HK-2 (cell line): ENCODE results near the gene ARHGAP18.
"Not testable (repeated sequence)": the region's sequence is repeated elsewhere in the genome, so short reads cannot be mapped to it uniquely, and the experiment has no call there.

Experiments
- DNase-seq: peaks from one replicate; pipeline ENCODE4 v3.0.0-alpha.2; 2018; ENCODE audit not compliant: unreplicated experiment

The ARHGAP18 gene

GRCh38 chr6:129583866-129584265 is 126.1 kb downstream of the ARHGAP18 start:
- no peak for DNase-seq

GRCh38 chr6:129578315-129578714 is 131.7 kb downstream of the ARHGAP18 start:
- DNase-seq, result no peak

- no peak for DNase-seq
Measured at GRCh38 chr6:129577691-129578090, 132.3 kb downstream of the ARHGAP18 start.

- no peak for DNase-seq
Measured at GRCh38 chr6:129576456-129576855, 133.5 kb downstream of the ARHGAP18 start.

- DNase-seq, result no peak
Measured at GRCh38 chr6:129575378-129576118, 134.4 kb downstream of the ARHGAP18 start.

- DNase-seq, result not testable (repeated sequence)
Measured at GRCh38 chr6:129574605-129575004, 135.4 kb downstream of the ARHGAP18 start.

- not testable (repeated sequence) for DNase-seq
Measured at GRCh38 chr6:129570929-129571328, 139.0 kb downstream of the ARHGAP18 start.

- no peak for DNase-seq
Measured at GRCh38 chr6:129568015-129568414, 142.0 kb downstream of the ARHGAP18 start.

GRCh38 chr6:129567374-129567773 is 142.6 kb downstream of the ARHGAP18 start:
- peak; percentile 14 for DNase-seq

GRCh38 chr6:129565811-129566210 is 144.2 kb downstream of the ARHGAP18 start:
- DNase-seq, result no peak

GRCh38 chr6:129565366-129565765 is 144.6 kb downstream of the ARHGAP18 start:
- DNase-seq, result no peak

GRCh38 chr6:129558248-129558647 is 151.7 kb downstream of the ARHGAP18 start:
- no peak for DNase-seq

GRCh38 chr6:129555206-129555832 is 154.7 kb downstream of the ARHGAP18 start:
- no peak for DNase-seq

- DNase-seq, result no peak
Measured at GRCh38 chr6:129552413-129552812, 157.6 kb downstream of the ARHGAP18 start.

GRCh38 chr6:129551486-129551885 is 158.5 kb downstream of the ARHGAP18 start:
- DNase-seq, result no peak

GRCh38 chr6:129546702-129547101 is 163.3 kb downstream of the ARHGAP18 start:
- no peak for DNase-seq

- DNase-seq, result no peak
Measured at GRCh38 chr6:129544892-129545612, 164.9 kb downstream of the ARHGAP18 start.

- DNase-seq, result no peak
Measured at GRCh38 chr6:129543981-129544380, 166.0 kb downstream of the ARHGAP18 start.

- no peak for DNase-seq
Measured at GRCh38 chr6:129542705-129543104, 167.3 kb downstream of the ARHGAP18 start.

- no peak for DNase-seq
Measured at GRCh38 chr6:129539032-129539431, 170.9 kb downstream of the ARHGAP18 start.

- DNase-seq, result no peak
Measured at GRCh38 chr6:129536271-129536670, 173.7 kb downstream of the ARHGAP18 start.

- no peak for DNase-seq
Measured at GRCh38 chr6:129534926-129535325, 175.1 kb downstream of the ARHGAP18 start.
